Vagina (tissue), 2 donors: ENCODE results near the gene ERN1.

Source experiments
- CTCF ChIP-seq, 3 experiments: fragments of 450-650 bp in 2 of 3; fragments of 200-600 bp in 1 of 3; sonication (generic) in 1 of 3; IDR thresholded peaks; one replicate each; pipeline ENCODE4 v1.5.1; 2017 to 2019; ENCODE audit warnings: antibody characterized with exemption in 3 of 3, mild to moderate bottlenecking in 2 of 3, moderate library complexity in 2 of 3
- POLR2A ChIP-seq, 2 donors: fragments of 450-650 bp; IDR thresholded peaks; one replicate each; pipeline ENCODE4 v1.6.1; 2017; ENCODE audit warnings: antibody characterized with exemption in 2 of 2, mild to moderate bottlenecking in 2 of 2, moderate library complexity in 2 of 2

- TF ChIP-seq POLR2A (IDR thresholded peaks at IDR 0.05) (no peak), CTCF (IDR thresholded peaks at IDR 0.05) (no peak)
Observed at GRCh38 chr17:64095144-64095882, 34.6 kb downstream of the ERN1 start.
